RWPE1 (cell line): ENCODE measurements around the gene ABCA2.

Experiments
- CTCF ChIA-PET: fragments of 350-600 bp; sonication (Branson Sonifier 250); formaldehyde crosslinking; extraction: SDS; loops from one replicate; lab custom pipeline; 2021; lab: Yijun Ruan, JAX
- POLR2A ChIA-PET: fragments of 400-600 bp; formaldehyde crosslinking; extraction: SDS; loops from one replicate; lab custom pipeline; 2020; ENCODE audit warnings: antibody characterized with exemption; ENCODE audit not compliant: low non-redundant PET; lab: Yijun Ruan, JAX
- DNase-seq: peaks from one replicate; pipeline ENCODE4 v3.0.0; 2012; ENCODE audit warnings: low spot score
- H3K27ac ChIP-seq: fragments of 450-650 bp; 2 replicates; pipeline ENCODE4 v1.5.1; 2017
- TF ChIP-seq, protein P1 (sequence below): fragments of 450-650 bp; conservative IDR thresholded peaks from 2 replicates; pipeline ENCODE4 v1.5.1; 2017; ENCODE audit warnings: low read depth, mild to moderate bottlenecking

Gene ABCA2

DNA sequence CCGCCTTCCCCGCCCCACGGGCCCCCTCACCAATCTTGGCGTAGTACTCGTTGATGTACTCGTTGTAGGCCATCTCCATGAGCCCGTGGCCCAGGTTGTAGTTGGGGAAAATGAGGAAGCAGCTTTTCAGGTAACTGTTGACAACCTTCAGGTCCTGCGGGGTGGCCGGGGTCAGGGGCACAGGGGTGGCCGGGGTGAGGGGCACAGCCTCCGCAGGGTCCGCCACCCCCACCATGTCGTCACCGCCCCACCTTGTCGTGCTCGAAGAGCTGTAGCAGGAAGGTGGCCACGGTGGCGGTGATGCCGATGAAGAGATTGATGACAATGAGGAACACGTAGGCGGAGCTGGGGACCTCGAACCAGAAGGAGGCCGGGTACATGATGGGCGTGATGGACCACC is 16.9 kb downstream of the ABCA2 start:
- ChIA-PET POLR2A (no interaction called here), CTCF (interaction anchor here (1.5 to 1.8 kb wide), 2 partner anchors 18 to 24 kb away, joined by 4 to 8 read pairs; no protein-coding TSS in a partner anchor)
- no peak overlapping the region for H3K27ac ChIP-seq
- TF ChIP-seq, protein P1, sequence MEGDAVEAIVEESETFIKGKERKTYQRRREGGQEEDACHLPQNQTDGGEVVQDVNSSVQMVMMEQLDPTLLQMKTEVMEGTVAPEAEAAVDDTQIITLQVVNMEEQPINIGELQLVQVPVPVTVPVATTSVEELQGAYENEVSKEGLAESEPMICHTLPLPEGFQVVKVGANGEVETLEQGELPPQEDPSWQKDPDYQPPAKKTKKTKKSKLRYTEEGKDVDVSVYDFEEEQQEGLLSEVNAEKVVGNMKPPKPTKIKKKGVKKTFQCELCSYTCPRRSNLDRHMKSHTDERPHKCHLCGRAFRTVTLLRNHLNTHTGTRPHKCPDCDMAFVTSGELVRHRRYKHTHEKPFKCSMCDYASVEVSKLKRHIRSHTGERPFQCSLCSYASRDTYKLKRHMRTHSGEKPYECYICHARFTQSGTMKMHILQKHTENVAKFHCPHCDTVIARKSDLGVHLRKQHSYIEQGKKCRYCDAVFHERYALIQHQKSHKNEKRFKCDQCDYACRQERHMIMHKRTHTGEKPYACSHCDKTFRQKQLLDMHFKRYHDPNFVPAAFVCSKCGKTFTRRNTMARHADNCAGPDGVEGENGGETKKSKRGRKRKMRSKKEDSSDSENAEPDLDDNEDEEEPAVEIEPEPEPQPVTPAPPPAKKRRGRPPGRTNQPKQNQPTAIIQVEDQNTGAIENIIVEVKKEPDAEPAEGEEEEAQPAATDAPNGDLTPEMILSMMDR: no peak
- DNase-seq: no peak

- CTCF ChIA-PET: interaction anchor here (0.7 to 0.9 kb wide), 2 partner anchors 19 to 25 kb away, joined by 3 read pairs; no protein-coding TSS in a partner anchor
- no peak for DNase-seq
- no peak overlapping the region for H3K27ac ChIP-seq
- POLR2A ChIA-PET: no interaction called here
- TF ChIP-seq, protein P1: no peak
Measured at GRCh38 chr9:137009938-137010732, 17.9 kb downstream of the ABCA2 start.

GRCh38 chr9:137009217-137009616 is 18.8 kb downstream of the ABCA2 start:
- DNase-seq: no peak
- no peak overlapping the region for H3K27ac ChIP-seq
- TF ChIP-seq, protein P1: no peak
- POLR2A ChIA-PET: no interaction called here
- CTCF ChIA-PET: interaction anchor here (0.9 kb wide), 1 partner anchor 20 kb away, joined by 3 read pairs; no protein-coding TSS in a partner anchor

- DNase-seq: no peak
- ChIA-PET POLR2A (no interaction called here), CTCF (interaction anchor here (1.0 to 1.9 kb wide), 2 partner anchors 21 to 56 kb away, joined by 5 to 6 read pairs; no protein-coding TSS in a partner anchor)
- TF ChIP-seq, protein P1: no peak
- H3K27ac ChIP-seq: no peak overlapping the region
Measured at GRCh38 chr9:137008312-137008711, 19.7 kb downstream of the ABCA2 start.

GRCh38 chr9:137007816-137008270 is 20.2 kb downstream of the ABCA2 start:
- TF ChIP-seq, protein P1: no peak
- ChIA-PET CTCF (interaction anchor here (0.5 to 1.9 kb wide), 4 partner anchors 18 to 56 kb away, joined by 3 to 6 read pairs (median 6); partner anchors contain the start of gene NPDC1), POLR2A (no interaction called here)
- no peak for DNase-seq
- peak overlapping the region; percentile 2; the same call in 1 of the 2 replicates for H3K27ac ChIP-seq

DNA sequence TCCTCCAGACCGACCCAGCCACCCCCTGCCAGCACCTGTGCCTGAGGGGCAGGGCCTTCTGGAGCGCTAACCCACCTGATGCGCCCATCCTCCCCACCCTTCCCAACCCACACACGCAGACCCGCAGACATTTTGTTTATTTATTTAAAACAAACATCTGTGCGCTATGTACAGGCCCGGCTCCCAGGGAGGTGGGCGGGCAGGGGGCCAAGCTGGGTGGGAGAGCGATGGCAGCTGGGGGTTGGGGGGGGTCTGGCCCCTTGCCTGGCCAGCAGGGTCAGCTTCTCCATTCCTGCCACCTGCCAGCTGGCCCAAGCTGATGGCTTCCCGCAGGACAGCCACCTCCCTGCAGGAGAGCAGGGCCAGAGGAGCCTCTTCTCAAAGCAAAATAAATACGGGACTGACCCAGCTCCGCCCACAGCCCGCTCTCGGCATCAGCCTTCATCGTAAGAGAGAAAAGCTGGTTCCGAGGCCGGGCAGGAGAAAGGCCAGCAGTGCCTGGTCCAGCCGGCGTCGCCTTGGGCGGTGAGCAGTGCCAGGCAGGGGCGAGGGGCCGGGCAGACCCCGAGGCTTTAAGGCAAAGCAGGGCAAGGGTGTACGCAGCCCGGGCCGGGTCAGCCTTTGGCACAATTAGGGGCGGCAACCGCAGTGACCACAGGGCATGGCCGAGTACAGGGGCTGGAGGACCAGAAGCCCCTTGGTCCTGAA is 20.8 kb downstream of the ABCA2 start:
- DNase-seq: no peak
- POLR2A ChIA-PET: no interaction called here
- CTCF ChIA-PET: interaction anchor here (0.5 to 1.9 kb wide), 4 partner anchors 18 to 57 kb away, joined by 3 to 6 read pairs (median 6); partner anchors contain the start of gene NPDC1
- TF ChIP-seq, protein P1: no peak
- peak overlapping the region; percentile 2; the same call in 1 of the 2 replicates for H3K27ac ChIP-seq
